Measurements from ENCODE around the gene ARRB1.
"Not testable (repeated sequence)": the region's sequence is repeated elsewhere in the genome, so short reads cannot be mapped to it uniquely, and the experiment has no call there.

GRCh38 chr11:75304941-75305340, 46.5 kb downstream of the ARRB1 start:
- not testable (repeated sequence) for TF ChIP-seq POLR2A (IDR thresholded peaks at IDR 0.05; ENCODE audit: low read depth, low read length); TAF1 (IDR thresholded peaks at IDR 0.05; ENCODE audit: borderline replicate concordance, low read depth, low read length); POLR2AphosphoS5 (IDR thresholded peaks at IDR 0.05; ENCODE audit: low read depth, low read length)

All from GM12892 (cell line).